ENCODE data around the gene WDR83.

GRCh38 chr19:12695096-12695495, 28.5 kb downstream of the WDR83 start:
- TF ChIP-seq CTCF (conservative IDR thresholded peaks at IDR 0.05; ENCODE audit: low read depth, low read length) (no peak), EZH2 (IDR thresholded peaks at IDR 0.05; ENCODE audit: borderline replicate concordance, low read depth, low read length, poor library complexity, severe bottlenecking) (no peak)

Measured in A673 (cell line).